ENCODE measurements around the gene PPP1R27. TPM values are rescaled to one million over a fixed set of nuclear protein-coding genes. Genes with fewer than 3 reads are reported as not detected.

PPP1R27 gene
- total RNA-seq, 4 donors from 2014 or later: not detected

DNA sequence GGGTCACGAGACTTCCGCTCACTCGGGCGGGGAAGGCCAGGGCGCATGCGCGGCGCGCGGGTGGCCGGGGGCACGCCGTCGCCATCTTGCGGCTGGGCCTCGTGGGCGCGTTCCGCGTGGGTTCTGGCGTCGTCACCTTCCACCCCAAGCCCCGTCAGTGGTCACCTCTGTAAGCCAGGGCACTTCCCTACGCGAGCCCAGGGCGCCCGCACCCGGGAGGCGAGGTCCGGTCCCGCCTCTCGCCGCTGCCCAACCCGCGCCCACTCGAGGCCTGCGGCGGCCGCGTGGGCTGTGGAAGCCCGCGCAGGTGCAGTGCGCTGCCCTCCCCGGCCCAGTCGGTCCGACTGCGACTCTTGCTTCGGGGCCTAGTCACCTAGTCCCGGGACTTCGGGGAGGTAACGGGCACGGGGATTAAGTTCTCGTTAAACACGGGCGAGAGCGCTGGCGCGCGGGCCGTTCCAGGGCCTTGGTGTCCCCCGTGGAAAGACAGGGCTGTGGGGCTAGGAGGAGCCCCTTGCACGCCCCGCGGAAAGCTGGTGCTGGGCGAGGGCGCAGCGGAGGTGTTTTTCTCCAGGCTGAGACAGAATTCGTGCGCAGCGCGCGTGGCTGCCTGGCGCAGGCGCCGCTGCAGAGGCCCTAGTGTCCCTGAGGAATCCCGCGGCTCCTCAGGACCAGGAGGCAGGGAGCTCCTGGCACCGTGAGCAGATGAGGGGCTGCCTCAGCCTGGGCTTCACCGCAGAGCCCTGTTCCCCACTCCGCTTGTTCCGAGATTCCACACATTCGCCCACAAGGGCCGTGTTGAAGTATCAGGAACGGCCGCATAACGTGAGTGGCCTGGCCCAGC, 36.8 kb upstream of the PPP1R27 start:
- Histone ChIP-seq H3K9me3 (no peaks in the 10 kb centered on the region), H3K27me3 (no peaks in the 10 kb centered on the region), H3K4me1 (peaks cover 29% of the 10 kb centered on the region in 2 donors), H3K27ac (peak overlapping the region; percentile 82 to 97 (median 85)), H3K4me3 (replicated peaks in 1 of 3) (peak overlapping the region; percentile 74 to 100 (median 93)), H3K36me3 (peaks cover 17 to 20% of the 10 kb centered on the region in 2 donors)
- 2 to 5% methylated on average over 4 to 39 of the region's 86 CpGs for WGBS, 2 donors
- intact Hi-C loops (cut with DNase I): no loop called here
- TF ChIP-seq, protein P1, sequence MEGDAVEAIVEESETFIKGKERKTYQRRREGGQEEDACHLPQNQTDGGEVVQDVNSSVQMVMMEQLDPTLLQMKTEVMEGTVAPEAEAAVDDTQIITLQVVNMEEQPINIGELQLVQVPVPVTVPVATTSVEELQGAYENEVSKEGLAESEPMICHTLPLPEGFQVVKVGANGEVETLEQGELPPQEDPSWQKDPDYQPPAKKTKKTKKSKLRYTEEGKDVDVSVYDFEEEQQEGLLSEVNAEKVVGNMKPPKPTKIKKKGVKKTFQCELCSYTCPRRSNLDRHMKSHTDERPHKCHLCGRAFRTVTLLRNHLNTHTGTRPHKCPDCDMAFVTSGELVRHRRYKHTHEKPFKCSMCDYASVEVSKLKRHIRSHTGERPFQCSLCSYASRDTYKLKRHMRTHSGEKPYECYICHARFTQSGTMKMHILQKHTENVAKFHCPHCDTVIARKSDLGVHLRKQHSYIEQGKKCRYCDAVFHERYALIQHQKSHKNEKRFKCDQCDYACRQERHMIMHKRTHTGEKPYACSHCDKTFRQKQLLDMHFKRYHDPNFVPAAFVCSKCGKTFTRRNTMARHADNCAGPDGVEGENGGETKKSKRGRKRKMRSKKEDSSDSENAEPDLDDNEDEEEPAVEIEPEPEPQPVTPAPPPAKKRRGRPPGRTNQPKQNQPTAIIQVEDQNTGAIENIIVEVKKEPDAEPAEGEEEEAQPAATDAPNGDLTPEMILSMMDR (IDR thresholded peaks at IDR 0.05): peak in 3 of 6 experiments; percentile 18 to 47 (median 38)
- peak; percentile 82 to 95 for TF ChIP-seq POLR2A (IDR thresholded peaks at IDR 0.05)
- DNase-seq: peak; percentile 92 to 94

- intact Hi-C loops (cut with DNase I): no loop called here
- no peaks in the 10 kb centered on the region for H3K27me3 ChIP-seq
- peak within 1 kb of the TSS; percentile 82 to 97 (median 87) for H3K27ac ChIP-seq
- TF ChIP-seq POLR2A (IDR thresholded peaks at IDR 0.05): no peak
- TF ChIP-seq, protein P1 (IDR thresholded peaks at IDR 0.05): no peak
- 0% methylated on average over 1 of the region's 64 CpGs; no CpG with 5 or more reads in 1 of the 2 donors for WGBS, 2 donors
- no peaks in the 10 kb centered on the region for H3K9me3 ChIP-seq
- peak within 1 kb of the TSS; percentile 74 to 100 (median 93) for H3K4me3 ChIP-seq (replicated peaks in 1 of 3)
- H3K4me1 ChIP-seq: peaks cover 29 to 35% of the 10 kb centered on the region in 2 donors
- peaks cover 17 to 20% of the 10 kb centered on the region in 2 donors for H3K36me3 ChIP-seq
- no peak for DNase-seq
Measured at GRCh38 chr17:81870981-81871386, 36.1 kb upstream of the PPP1R27 start, which contains the start of gene ARHGDIA. TSS of gene ARHGDIA (minus strand) at chr17:81871337. CDS start at chr17:81869930, 1,407 bp downstream.

DNA sequence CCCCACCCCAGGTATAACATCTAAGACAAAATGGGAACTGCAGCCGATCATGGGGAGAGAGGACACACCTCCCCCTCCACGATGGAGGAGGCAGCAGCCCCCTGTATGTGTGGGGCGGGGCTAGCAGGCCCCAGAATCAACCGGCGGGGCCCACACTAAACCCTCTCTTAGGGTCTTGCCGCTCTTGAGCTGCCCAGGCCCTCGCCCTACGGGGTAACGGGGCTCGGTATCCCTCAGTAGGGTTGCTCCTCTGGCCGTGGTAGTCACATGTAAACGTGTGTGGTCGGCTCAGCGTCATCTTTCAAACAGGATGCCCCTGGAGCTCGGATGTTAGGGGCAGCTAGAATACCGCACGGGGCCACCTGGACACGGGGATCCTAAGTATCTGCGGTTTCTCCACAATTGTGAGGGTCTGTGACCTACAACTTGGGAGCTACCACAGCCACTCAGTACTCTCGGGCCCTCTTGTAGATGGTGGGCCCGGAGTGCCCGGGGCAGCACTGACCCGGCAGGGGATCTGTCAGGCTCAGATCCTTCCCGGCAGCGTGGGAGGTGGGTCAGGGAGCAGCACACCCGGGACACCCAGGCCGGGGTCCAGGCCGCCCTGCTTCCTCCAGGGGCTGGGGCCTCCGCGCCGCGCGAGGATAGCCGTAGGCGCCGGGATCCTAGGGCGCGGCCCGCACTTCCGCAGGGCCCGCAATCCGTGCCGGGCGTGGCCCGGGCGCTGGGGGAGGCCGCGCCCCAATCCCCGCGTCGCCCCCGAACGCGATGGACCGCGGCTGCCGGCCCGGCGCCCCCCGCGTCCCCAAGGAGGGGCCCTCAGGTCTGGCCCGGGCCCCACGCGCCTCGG, 35.5 kb upstream of the PPP1R27 start:
- H3K9me3 ChIP-seq: no peaks in the 10 kb centered on the region
- peak; percentile 19 to 40 for DNase-seq
- 4 to 38% methylated on average over 5 to 25 of the region's 65 CpGs for WGBS, 2 donors
- peak overlapping the region; percentile 62 to 93 (median 65) for H3K4me3 ChIP-seq (replicated peaks in 1 of 3)
- H3K27ac ChIP-seq: peak overlapping the region; percentile 79 to 97 (median 87)
- TF ChIP-seq, protein P1 (IDR thresholded peaks at IDR 0.05): no peak
- no peak for TF ChIP-seq POLR2A (IDR thresholded peaks at IDR 0.05)
- intact Hi-C loops (cut with DNase I): no loop called here
- H3K36me3 ChIP-seq: peaks cover 17 to 20% of the 10 kb centered on the region in 2 donors
- H3K4me1 ChIP-seq: peaks cover 29 to 37% of the 10 kb centered on the region in 2 donors
- H3K27me3 ChIP-seq: no peaks in the 10 kb centered on the region

- peaks cover 17 to 20% of the 10 kb centered on the region in 2 donors for H3K36me3 ChIP-seq
- 64 to 80% methylated on average over 3 to 40 of the region's 52 CpGs for WGBS, 2 donors
- no peaks in the 10 kb centered on the region for H3K27me3 ChIP-seq
- peak overlapping the region in 2 of 3 donors; percentile 62 to 93 for H3K4me3 ChIP-seq (replicated peaks in 1 of 3)
- peaks cover 29 to 37% of the 10 kb centered on the region in 2 donors for H3K4me1 ChIP-seq
- intact Hi-C loops (cut with DNase I): no loop called here
- DNase-seq: peak; percentile 18 to 20
- H3K9me3 ChIP-seq: no peaks in the 10 kb centered on the region
- TF ChIP-seq, protein P1 (IDR thresholded peaks at IDR 0.05): peak; percentile 63 to 88 (median 66)
- no peak for TF ChIP-seq POLR2A (IDR thresholded peaks at IDR 0.05)
- H3K27ac ChIP-seq: peak overlapping the region in 2 of 3 donors; percentile 79 to 97
Measured at GRCh38 chr17:81869221-81870130, 34.6 kb upstream of the PPP1R27 start.
